ENCODE measurements around the gene CAMKK1. TPM values are rescaled to one million over a fixed set of nuclear protein-coding genes. Genes with fewer than 3 reads are reported as not detected.

Gene CAMKK1
- total and polyA plus RNA-seq, 2 of the 4 experiments (the other 2 are of a cell fraction) = 4.1 to 8.2 TPM

- no peak overlapping the region for H2BK15ac ChIP-seq (ENCODE audit: low read depth, low read length)
- 56% methylated on average over 8 of the region's 21 CpGs; no CpG with 5 or more reads in 1 of the 2 experiments for WGBS, 2 experiments (ENCODE audit: extremely low coverage in 2 of 2, insufficient read length in 1 of 2)
- H3K14ac ChIP-seq (replicated peaks; ENCODE audit: low read depth, low read length) = no peak overlapping the region
- no peak overlapping the region for H3K4me2 ChIP-seq (ENCODE audit: low read depth, low read length)
- no peak for DNase-seq
- no peak overlapping the region for H4K5ac ChIP-seq (ENCODE audit: low read depth, low read length)
- H4K20me1 ChIP-seq (ENCODE audit: insufficient read depth, low read length) = 0 out of 2 replicates have a peak, but pooled peaks cover 4% of the 10 kb centered on the region
- no peaks in the 10 kb centered on the region for H3K79me1 ChIP-seq (ENCODE audit: low read depth in 1 of 2, low read length in 2 of 2)
- no peak overlapping the region for H2AK9ac ChIP-seq (replicated peaks; ENCODE audit: low read depth, low read length, poor library complexity)
- H3K9ac ChIP-seq (ENCODE audit: low read depth, low read length) = no peak overlapping the region
- H2BK120ac ChIP-seq (ENCODE audit: low read depth, low read length) = no peak overlapping the region
- no peak for ATAC-seq (ENCODE audit: low read depth)
- H4K8ac ChIP-seq (ENCODE audit: low read depth in 2 of 2, low read length in 2 of 2) = no peak overlapping the region
- peaks cover 3% of the 10 kb centered on the region; the same call in 1 of the 2 replicates for H3K27me3 ChIP-seq (ENCODE audit: control insufficient read depth, insufficient read depth, low read length)
- no TSS peak for BruUV-seq (replicated peaks)
- TF ChIP-seq MAFK (IDR thresholded peaks at IDR 0.05; ENCODE audit: low read depth, low read length) (no peak), CHD1 (IDR thresholded peaks at IDR 0.05; ENCODE audit: low read depth, low read length) (no peak), SMC3 (IDR thresholded peaks at IDR 0.05; ENCODE audit: low read depth, low read length) (no peak), RAD21 (IDR thresholded peaks at IDR 0.05; ENCODE audit: low read length) (no peak), CEBPB (IDR thresholded peaks at IDR 0.05; ENCODE audit: low read depth, low read length) (no peak), MAZ (IDR thresholded peaks at IDR 0.05; ENCODE audit: borderline replicate concordance, low read depth, low read length) (no peak), FOS (IDR thresholded peaks at IDR 0.05; ENCODE audit: low read depth, low read length) (no peak), ELK1 (IDR thresholded peaks at IDR 0.05; ENCODE audit: borderline replicate concordance, low read depth, low read length) (no peak), RFX5 (IDR thresholded peaks at IDR 0.05; ENCODE audit: low read depth, low read length) (no peak), MXI1 (IDR thresholded peaks at IDR 0.05; ENCODE audit: borderline replicate concordance, low read depth, low read length) (no peak), BHLHE40 (IDR thresholded peaks at IDR 0.05; ENCODE audit: low read depth, low read length) (no peak), POLR2A (IDR thresholded peaks at IDR 0.05; ENCODE audit: low read depth, low read length) (no peak), CTCF (conservative IDR thresholded peaks at IDR 0.05; ENCODE audit: low read depth, low read length) (no peak), RCOR1 (IDR thresholded peaks at IDR 0.05; ENCODE audit: insufficient replicate concordance, low read length) (no peak), NFE2L2 (IDR thresholded peaks at IDR 0.05; ENCODE audit: low read depth, low read length) (no peak)
- TF ChIP-seq, protein P1, sequence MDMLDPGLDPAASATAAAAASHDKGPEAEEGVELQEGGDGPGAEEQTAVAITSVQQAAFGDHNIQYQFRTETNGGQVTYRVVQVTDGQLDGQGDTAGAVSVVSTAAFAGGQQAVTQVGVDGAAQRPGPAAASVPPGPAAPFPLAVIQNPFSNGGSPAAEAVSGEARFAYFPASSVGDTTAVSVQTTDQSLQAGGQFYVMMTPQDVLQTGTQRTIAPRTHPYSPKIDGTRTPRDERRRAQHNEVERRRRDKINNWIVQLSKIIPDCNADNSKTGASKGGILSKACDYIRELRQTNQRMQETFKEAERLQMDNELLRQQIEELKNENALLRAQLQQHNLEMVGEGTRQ (IDR thresholded peaks at IDR 0.05; ENCODE audit: low read depth, low read length) = no peak
- H3K18ac ChIP-seq (ENCODE audit: low read depth, low read length) = no peak overlapping the region
- dilution Hi-C loops (cut with HindIII; ENCODE audit: low sequenced_read_pairs, unreplicated experiment) = no loop called here
- intact Hi-C loops (cut with micrococcal nuclease) = no loop called here
- no peak overlapping the region for H2AK5ac ChIP-seq (ENCODE audit: low read depth, low read length)
- H3K27ac ChIP-seq (ENCODE audit: insufficient read depth, low read length) = no peak overlapping the region
- H3K9me1 ChIP-seq (ENCODE audit: insufficient read depth, low read length) = no peaks in the 10 kb centered on the region
- H3K4ac ChIP-seq (ENCODE audit: low read depth, low read length) = no peak overlapping the region
- no peak overlapping the region for H3K23ac ChIP-seq (ENCODE audit: low read depth, low read length)
- H4K91ac ChIP-seq (ENCODE audit: insufficient read depth, low read depth, low read length) = no peak overlapping the region
- in situ Hi-C loops (cut with MboI; ENCODE audit: low sequenced_read_pairs) = no loop called here
- no peak overlapping the region for H2AFZ ChIP-seq (replicated peaks; ENCODE audit: low read length, poor library complexity)
- no peak overlapping the region for H2BK5ac ChIP-seq (ENCODE audit: low read depth, low read length, poor library complexity, severe bottlenecking)
- no peak overlapping the region for H2BK20ac ChIP-seq (ENCODE audit: low read depth, low read length)
- H3K4me1 ChIP-seq (ENCODE audit: control insufficient read depth, insufficient read depth, low read length) = no peaks in the 10 kb centered on the region
- no peak overlapping the region for H3K4me3 ChIP-seq (ENCODE audit: insufficient read depth, low read depth, low read length)
- no peaks in the 10 kb centered on the region for H3K36me3 ChIP-seq (ENCODE audit: control insufficient read depth, insufficient read depth, low read length)
- no peak overlapping the region for H3K56ac ChIP-seq (ENCODE audit: extremely low read depth, insufficient read depth, low read length)
- CTCF ChIA-PET = interaction anchor here (2.3 kb wide), 1 partner anchor 10 kb away, joined by 9 read pairs; no protein-coding TSS in a partner anchor
- no peaks in the 10 kb centered on the region for H3K9me3 ChIP-seq (ENCODE audit: control insufficient read depth, insufficient read depth, low read length)
- POLR2A ChIA-PET (ENCODE audit: unreplicated experiment) = no interaction called here
Measured at GRCh38 chr17:3903881-3904290, 11.0 kb upstream of the CAMKK1 start.
